Astrocyte (in vitro differentiated cells and primary cell): ENCODE data around the gene GPR141. TPM values are rescaled to one million over a fixed set of nuclear protein-coding genes. Genes with fewer than 3 reads are reported as not detected.

Experiments
- DNase-seq: peaks from one replicate; pipeline ENCODE4 v3.0.0-alpha.2; 2010; ENCODE audit warnings: low read depth
- FAIRE-seq: peaks from 2 replicates; lab custom pipeline; 2011; peaks lifted over from hg19 to GRCh38; lab: Jason Lieb, UNC
- H2AFZ ChIP-seq: 2 replicates; pipeline ENCODE4 v1.6.0; 2012; ENCODE audit warnings: low read depth, low read length, inconsistent platforms
- H3K27ac ChIP-seq: 2 replicates; pipeline ENCODE4 v1.5.1; 2011; ENCODE audit warnings: low read depth, low read length, inconsistent platforms
- H3K27me3 ChIP-seq: 2 replicates; pipeline ENCODE4 v1.6.0; 2011; ENCODE audit warnings: low read length, inconsistent platforms; ENCODE audit not compliant: insufficient read depth
- H3K36me3 ChIP-seq: 2 replicates; pipeline ENCODE4 v1.5.1; 2011; ENCODE audit warnings: low read length, inconsistent platforms; ENCODE audit not compliant: insufficient read depth
- H3K4me1 ChIP-seq: 2 replicates; pipeline ENCODE4 v1.5.1; 2011; ENCODE audit warnings: low read length, inconsistent platforms; ENCODE audit not compliant: insufficient read depth
- H3K4me2 ChIP-seq: 2 replicates; pipeline ENCODE4 v1.6.0; 2012; ENCODE audit warnings: low read length, inconsistent platforms
- H3K4me3 ChIP-seq: 2 replicates; pipeline ENCODE4 v1.5.1; 2011; ENCODE audit warnings: low read depth, mild to moderate bottlenecking, low read length, inconsistent platforms; ENCODE audit not compliant: insufficient read depth
- H3K79me2 ChIP-seq: 2 replicates; pipeline ENCODE4 v1.6.0; 2012; ENCODE audit warnings: mild to moderate bottlenecking, low read length, inconsistent platforms; ENCODE audit not compliant: insufficient read depth
- H3K9ac ChIP-seq: 2 replicates; pipeline ENCODE4 v1.6.0; 2012; ENCODE audit warnings: mild to moderate bottlenecking, low read length, inconsistent platforms
- H3K9me3 ChIP-seq: 2 replicates; pipeline ENCODE4 v1.5.1; 2012; ENCODE audit warnings: low read depth, mild to moderate bottlenecking, low read length, inconsistent platforms; ENCODE audit not compliant: insufficient read depth
- H4K20me1 ChIP-seq: 2 replicates; pipeline ENCODE4 v1.6.0; 2012; ENCODE audit warnings: low read length, inconsistent platforms; ENCODE audit not compliant: insufficient read depth
- H3K27ac Mint-ChIP-seq: one replicate; pipeline ENCODE4 v1.8.0; 2021; ENCODE audit warnings: mild to moderate bottlenecking, mixed read lengths; ENCODE audit not compliant: unreplicated experiment
- H3K27me3 Mint-ChIP-seq: one replicate; pipeline ENCODE4 v1.8.0; 2021; ENCODE audit warnings: low read depth, mixed read lengths; ENCODE audit not compliant: unreplicated experiment
- H3K36me3 Mint-ChIP-seq: one replicate; pipeline ENCODE4 v1.8.0; 2021; ENCODE audit warnings: low read depth, mixed read lengths; ENCODE audit not compliant: unreplicated experiment
- H3K4me1 Mint-ChIP-seq: one replicate; pipeline ENCODE4 v1.8.0; 2021; ENCODE audit warnings: low read depth, mixed read lengths; ENCODE audit not compliant: unreplicated experiment
- H3K4me3 Mint-ChIP-seq: one replicate; pipeline ENCODE4 v1.8.0; 2021; ENCODE audit warnings: mild to moderate bottlenecking, moderate library complexity, mixed read lengths; ENCODE audit not compliant: unreplicated experiment
- H3K9me3 Mint-ChIP-seq: one replicate; pipeline ENCODE4 v1.8.0; 2021; ENCODE audit warnings: mild to moderate bottlenecking, mixed read lengths; ENCODE audit not compliant: unreplicated experiment
- EZH2 ChIP-seq: IDR thresholded peaks from 2 replicates; pipeline ENCODE4 v1.6.1; 2012; ENCODE audit warnings: mild to moderate bottlenecking, low read length, inconsistent platforms; ENCODE audit not compliant: insufficient read depth
- total RNA-seq: library from RNA; stranded (reverse); gene quantifications from 2 replicates; pipeline ENCODE4 v1.2.1, GENCODE V29; 2021
- TF ChIP-seq, protein P1 (sequence below): IDR thresholded peaks from 2 replicates; pipeline ENCODE4 v1.5.1; 2011; ENCODE audit warnings: low read depth, mild to moderate bottlenecking, inconsistent platforms, low read length, moderate library complexity; ENCODE audit not compliant: insufficient read depth

GPR141 gene
- total RNA-seq, 1 donor from 2014 or later: not detected

DNA sequence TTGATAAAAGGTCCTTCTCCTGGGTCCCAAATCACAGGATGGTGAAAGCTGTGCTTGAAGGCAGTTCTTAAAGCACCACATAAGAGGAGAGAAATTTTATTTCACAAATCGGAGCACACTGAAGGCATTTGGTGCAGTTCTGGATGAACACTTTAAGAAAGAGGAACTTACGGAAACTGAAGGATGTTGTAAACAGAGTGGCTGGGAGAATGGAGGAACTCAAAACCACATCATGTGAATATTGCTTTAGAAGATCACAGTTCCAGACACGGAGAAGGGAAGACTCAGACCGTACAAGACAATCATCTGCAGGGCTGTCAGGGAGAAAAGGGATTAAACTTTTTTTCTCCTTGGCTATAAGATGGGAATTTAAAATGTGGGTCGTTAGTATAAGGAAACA is 9.0 kb upstream of the GPR141 start:
- Histone ChIP-seq H3K27me3 (no peaks in the 10 kb centered on the region), H3K27ac (no peak overlapping the region), H3K4me1 (no peaks in the 10 kb centered on the region), H3K4me2 (no peak overlapping the region), H3K9me3 (peaks cover 3% of the 10 kb centered on the region), H3K36me3 (no peaks in the 10 kb centered on the region), H3K9ac (no peak overlapping the region), H2AFZ (no peak overlapping the region), H3K79me2 (no peaks in the 10 kb centered on the region), H4K20me1 (no peaks in the 10 kb centered on the region), H3K4me3 (no peak overlapping the region)
- no peaks in the 10 kb centered on the region for H3K36me3 Mint-ChIP-seq
- TF ChIP-seq EZH2: no peak
- TF ChIP-seq, protein P1, sequence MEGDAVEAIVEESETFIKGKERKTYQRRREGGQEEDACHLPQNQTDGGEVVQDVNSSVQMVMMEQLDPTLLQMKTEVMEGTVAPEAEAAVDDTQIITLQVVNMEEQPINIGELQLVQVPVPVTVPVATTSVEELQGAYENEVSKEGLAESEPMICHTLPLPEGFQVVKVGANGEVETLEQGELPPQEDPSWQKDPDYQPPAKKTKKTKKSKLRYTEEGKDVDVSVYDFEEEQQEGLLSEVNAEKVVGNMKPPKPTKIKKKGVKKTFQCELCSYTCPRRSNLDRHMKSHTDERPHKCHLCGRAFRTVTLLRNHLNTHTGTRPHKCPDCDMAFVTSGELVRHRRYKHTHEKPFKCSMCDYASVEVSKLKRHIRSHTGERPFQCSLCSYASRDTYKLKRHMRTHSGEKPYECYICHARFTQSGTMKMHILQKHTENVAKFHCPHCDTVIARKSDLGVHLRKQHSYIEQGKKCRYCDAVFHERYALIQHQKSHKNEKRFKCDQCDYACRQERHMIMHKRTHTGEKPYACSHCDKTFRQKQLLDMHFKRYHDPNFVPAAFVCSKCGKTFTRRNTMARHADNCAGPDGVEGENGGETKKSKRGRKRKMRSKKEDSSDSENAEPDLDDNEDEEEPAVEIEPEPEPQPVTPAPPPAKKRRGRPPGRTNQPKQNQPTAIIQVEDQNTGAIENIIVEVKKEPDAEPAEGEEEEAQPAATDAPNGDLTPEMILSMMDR: no peak
- H3K4me1 Mint-ChIP-seq: no peaks in the 10 kb centered on the region
- no peak for DNase-seq
- FAIRE-seq: no peak
- no peaks in the 10 kb centered on the region for H3K9me3 Mint-ChIP-seq
- H3K4me3 Mint-ChIP-seq: no peak overlapping the region
- H3K27ac Mint-ChIP-seq: no peak overlapping the region
- H3K27me3 Mint-ChIP-seq: no peaks in the 10 kb centered on the region

- no peaks in the 10 kb centered on the region for H3K9me3 Mint-ChIP-seq
- no peaks in the 10 kb centered on the region for H3K36me3 Mint-ChIP-seq
- no peak overlapping the region for H3K9ac ChIP-seq
Measured at GRCh38 chr7:37675749-37676148, 7.8 kb upstream of the GPR141 start.

GRCh38 chr7:37684927-37685326 is 1.4 kb downstream of the GPR141 start:
- Histone ChIP-seq H3K27ac (no peak overlapping the region), H3K9me3 (no peaks in the 10 kb centered on the region), H2AFZ (no peak overlapping the region), H3K9ac (no peak overlapping the region), H3K4me2 (no peak overlapping the region), H3K4me1 (no peaks in the 10 kb centered on the region), H3K4me3 (no peak overlapping the region), H4K20me1 (no peaks in the 10 kb centered on the region), H3K79me2 (no peaks in the 10 kb centered on the region), H3K36me3 (no peaks in the 10 kb centered on the region), H3K27me3 (no peaks in the 10 kb centered on the region)
- Mint-ChIP-seq H3K27ac (no peak overlapping the region), H3K4me1 (peaks cover 8% of the 10 kb centered on the region), H3K9me3 (no peaks in the 10 kb centered on the region), H3K4me3 (no peak overlapping the region), H3K27me3 (no peaks in the 10 kb centered on the region), H3K36me3 (no peaks in the 10 kb centered on the region)
- no peak for TF ChIP-seq EZH2
- TF ChIP-seq, protein P1: no peak
- no peak for DNase-seq
- no peak for FAIRE-seq

More at GRCh38 chr7:37675749-37676148, 7.8 kb upstream of the GPR141 start:
- no peak overlapping the region for H3K4me2 ChIP-seq
- no peak for FAIRE-seq
- no peak overlapping the region for H2AFZ ChIP-seq
- TF ChIP-seq, protein P1: no peak
- TF ChIP-seq EZH2: no peak
- H3K4me1 ChIP-seq: no peaks in the 10 kb centered on the region
- no peaks in the 10 kb centered on the region for H3K27me3 Mint-ChIP-seq
- no peak for DNase-seq
- no peaks in the 10 kb centered on the region for H3K27me3 ChIP-seq
- H3K9me3 ChIP-seq: peaks cover 3% of the 10 kb centered on the region
- no peaks in the 10 kb centered on the region for H3K36me3 ChIP-seq
- H3K27ac ChIP-seq: no peak overlapping the region
- H3K4me3 Mint-ChIP-seq: no peak overlapping the region
- no peaks in the 10 kb centered on the region for H4K20me1 ChIP-seq
- H3K79me2 ChIP-seq: no peaks in the 10 kb centered on the region
- H3K4me3 ChIP-seq: no peak overlapping the region
- no peak overlapping the region for H3K27ac Mint-ChIP-seq
- no peaks in the 10 kb centered on the region for H3K4me1 Mint-ChIP-seq
